HEK293T (cell line): ENCODE data around the gene FKBP11.

Experiments
- CTCF ChIA-PET: fragments of 350-600 bp; formaldehyde crosslinking; extraction: SDS; loops from one replicate; lab custom pipeline; 2021; ENCODE audit warnings: antibody characterized with exemption, inconsistent platforms; lab: Yijun Ruan, JAX
- POLR2A ChIA-PET: fragments of 350-600 bp; formaldehyde crosslinking; extraction: SDS; loops from one replicate; lab custom pipeline; 2020; ENCODE audit warnings: antibody characterized with exemption, inconsistent platforms; lab: Yijun Ruan, JAX
- DNase-seq: peaks from one replicate; pipeline ENCODE4 v3.0.0; 2012; ENCODE audit warnings: mixed read lengths; ENCODE audit errors: extremely low spot score
- ARNT ChIP-seq: fragments of 450-650 bp; IDR thresholded peaks from 2 replicates; pipeline ENCODE4 v1.6.1; 2017; ENCODE audit warnings: mild to moderate bottlenecking
- BHLHE40 ChIP-seq: fragments of 450-650 bp; IDR thresholded peaks from 2 replicates; pipeline ENCODE4 v1.6.1; 2016; ENCODE audit warnings: mild to moderate bottlenecking, moderate library complexity, borderline replicate concordance
- CTBP1 ChIP-seq: fragments of 450-650 bp; IDR thresholded peaks from 2 replicates; pipeline ENCODE4 v1.6.1; 2016; ENCODE audit warnings: borderline replicate concordance
- ELF4 ChIP-seq: fragments of 450-650 bp; IDR thresholded peaks from 2 replicates; pipeline ENCODE4 v1.6.1; 2017; ENCODE audit warnings: antibody characterized with exemption
- FOXA1 ChIP-seq: fragments of 450-650 bp; IDR thresholded peaks from 2 replicates; pipeline ENCODE4 v1.6.1; 2016; ENCODE audit warnings: mild to moderate bottlenecking
- FOXK2 ChIP-seq: fragments of 450-650 bp; IDR thresholded peaks from 2 replicates; pipeline ENCODE4 v1.6.1; 2016; ENCODE audit warnings: mild to moderate bottlenecking
- FOXM1 ChIP-seq: fragments of 450-650 bp; IDR thresholded peaks from 2 replicates; pipeline ENCODE4 v1.6.1; 2017; ENCODE audit warnings: mild to moderate bottlenecking, borderline replicate concordance
- HDGF ChIP-seq: fragments of 450-650 bp; IDR thresholded peaks from 2 replicates; pipeline ENCODE4 v1.6.1; 2017; ENCODE audit warnings: antibody characterized with exemption, borderline replicate concordance
- L3MBTL2 ChIP-seq: fragments of 450-650 bp; conservative IDR thresholded peaks from 2 replicates; pipeline ENCODE4 v1.6.1; 2016; ENCODE audit warnings: mild to moderate bottlenecking
- LEF1 ChIP-seq: fragments of 450-650 bp; IDR thresholded peaks from 2 replicates; pipeline ENCODE4 v1.6.1; 2017; ENCODE audit warnings: mild to moderate bottlenecking, borderline replicate concordance
- NFRKB ChIP-seq: fragments of 450-650 bp; IDR thresholded peaks from 2 replicates; pipeline ENCODE4 v1.6.1; 2016; ENCODE audit warnings: mild to moderate bottlenecking, moderate library complexity
- SP1 ChIP-seq: fragments of 450-650 bp; IDR thresholded peaks from 2 replicates; pipeline ENCODE4 v1.6.1; 2017
- SUZ12 ChIP-seq: fragments of 450-650 bp; IDR thresholded peaks from 2 replicates; pipeline ENCODE4 v1.6.1; 2016; ENCODE audit warnings: mild to moderate bottlenecking
- TARDBP ChIP-seq: fragments of 450-650 bp; IDR thresholded peaks from 2 replicates; pipeline ENCODE4 v1.6.1; 2016
- ZNF384 ChIP-seq: fragments of 450-650 bp; IDR thresholded peaks from 2 replicates; pipeline ENCODE4 v1.6.1; 2016
- TF ChIP-seq, protein P1 (sequence below): fragments of 450-650 bp; IDR thresholded peaks from 2 replicates; pipeline ENCODE4 v1.6.1; 2016

The FKBP11 gene

DNA sequence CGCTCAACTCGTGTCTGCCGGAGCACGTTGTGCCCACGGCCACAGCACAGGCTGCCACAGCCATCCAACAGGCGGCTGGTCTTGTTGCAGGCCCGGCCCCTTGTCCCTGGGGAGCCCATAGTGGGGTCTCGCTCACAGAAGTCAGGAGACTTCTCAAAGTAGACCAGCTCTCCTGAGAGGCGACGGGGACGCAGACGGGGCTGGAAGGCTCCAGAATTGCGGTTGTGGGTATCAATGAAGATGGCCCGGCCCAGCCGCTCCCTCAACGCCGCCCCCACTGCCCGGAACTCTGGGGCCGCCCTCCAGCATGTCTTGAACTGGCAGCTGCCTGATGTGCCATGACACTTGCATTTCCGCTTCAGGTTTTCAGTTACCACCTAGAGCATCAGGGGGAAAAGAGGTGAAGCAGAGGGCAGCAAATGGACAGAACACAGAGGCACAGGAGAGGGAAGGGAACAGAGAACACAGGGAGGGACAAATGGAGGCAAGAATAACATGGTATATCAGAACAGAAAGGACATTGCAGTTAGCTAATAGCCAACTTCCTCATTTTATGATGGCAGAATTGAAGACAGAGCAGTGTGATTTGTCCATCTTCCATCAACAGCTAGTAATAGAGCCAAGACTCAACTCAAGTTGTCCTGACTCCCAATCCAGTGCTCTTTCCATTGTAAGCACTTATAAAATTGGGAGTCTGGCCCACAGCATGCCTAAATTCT lies 41.0 kb upstream of the FKBP11 start:
- TF ChIP-seq CTBP1 (no peak), FOXA1 (no peak), BHLHE40 (no peak), NFRKB (no peak), FOXK2 (no peak), HDGF (no peak), LEF1 (no peak), FOXM1 (no peak), ZNF384 (no peak), SUZ12 (no peak), ARNT (no peak), ELF4 (no peak), L3MBTL2 (no peak)
- TF ChIP-seq, protein P1, sequence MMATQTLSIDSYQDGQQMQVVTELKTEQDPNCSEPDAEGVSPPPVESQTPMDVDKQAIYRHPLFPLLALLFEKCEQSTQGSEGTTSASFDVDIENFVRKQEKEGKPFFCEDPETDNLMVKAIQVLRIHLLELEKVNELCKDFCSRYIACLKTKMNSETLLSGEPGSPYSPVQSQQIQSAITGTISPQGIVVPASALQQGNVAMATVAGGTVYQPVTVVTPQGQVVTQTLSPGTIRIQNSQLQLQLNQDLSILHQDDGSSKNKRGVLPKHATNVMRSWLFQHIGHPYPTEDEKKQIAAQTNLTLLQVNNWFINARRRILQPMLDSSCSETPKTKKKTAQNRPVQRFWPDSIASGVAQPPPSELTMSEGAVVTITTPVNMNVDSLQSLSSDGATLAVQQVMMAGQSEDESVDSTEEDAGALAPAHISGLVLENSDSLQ = no peak
- ChIA-PET POLR2A (interaction anchor here (1.2 kb wide), 1 partner anchor 9 kb away, joined by 4 read pairs; the partner anchor contains the start of gene ARF3), CTCF (interaction anchor here (0.8 to 3.1 kb wide), 4 partner anchors 9 to 53 kb away, joined by 3 to 10 read pairs (median 3); partner anchors contain the start of gene ARF3)
- no peak for DNase-seq

DNA sequence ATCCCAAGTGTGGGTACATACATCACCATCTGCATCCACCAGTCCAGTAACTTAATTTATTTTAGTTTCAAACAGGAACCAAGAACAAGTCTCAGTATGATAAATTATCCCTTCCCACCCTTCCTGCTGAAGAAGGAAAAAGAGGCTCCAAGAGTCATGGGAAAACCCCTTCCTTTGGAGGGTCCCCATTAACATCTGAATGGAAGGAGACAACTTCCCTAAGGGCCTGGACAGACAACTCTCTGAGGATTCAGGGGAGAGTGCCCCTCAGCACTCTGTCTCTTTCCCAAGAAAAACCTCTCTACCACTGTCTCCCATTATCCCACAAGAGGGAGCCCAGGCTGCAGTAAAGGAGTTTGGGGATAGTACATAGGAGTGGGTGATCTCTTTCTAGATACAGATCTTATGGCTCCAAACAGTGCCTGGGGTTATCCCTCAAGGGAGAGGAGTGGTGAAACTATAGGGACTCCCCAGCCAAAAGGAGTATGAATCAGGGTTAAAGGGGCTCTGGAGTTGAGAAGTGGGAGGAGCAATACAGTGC lies 40.1 kb upstream of the FKBP11 start:
- POLR2A ChIA-PET = no interaction called here
- TF ChIP-seq, protein P1 = no peak
- TF ChIP-seq BHLHE40 = no peak
- no peak for TF ChIP-seq TARDBP
- TF ChIP-seq FOXM1 = no peak
- TF ChIP-seq ARNT = no peak
- no peak for TF ChIP-seq FOXK2
- TF ChIP-seq LEF1 = no peak
- TF ChIP-seq ELF4 = no peak
- no peak for TF ChIP-seq HDGF
- no peak for TF ChIP-seq L3MBTL2
- no peak for TF ChIP-seq CTBP1
- no peak for TF ChIP-seq SP1
- no peak for TF ChIP-seq NFRKB
- no peak for TF ChIP-seq FOXA1
- TF ChIP-seq ZNF384 = no peak
- no peak for TF ChIP-seq SUZ12
- DNase-seq = no peak
- CTCF ChIA-PET = no interaction called here

DNA sequence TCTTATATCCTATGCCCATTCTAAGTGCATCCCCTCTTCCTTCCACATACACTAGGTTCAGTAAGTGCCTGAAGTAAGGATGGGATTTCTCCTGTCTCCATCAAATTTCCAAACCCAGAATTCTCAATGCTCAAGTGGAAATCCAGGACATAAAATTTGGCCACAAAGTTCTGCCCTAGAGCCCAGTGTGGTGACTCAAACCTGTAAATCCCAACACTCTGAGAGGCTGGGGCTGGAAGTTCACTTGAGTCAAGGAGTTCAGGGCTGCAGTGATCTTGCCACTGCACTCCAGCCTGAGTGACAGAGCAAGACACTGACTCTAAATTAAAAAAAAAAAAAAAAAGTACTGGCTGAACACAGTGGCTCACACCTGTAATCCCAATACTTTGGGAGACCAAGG lies 36.5 kb upstream of the FKBP11 start:
- ChIA-PET POLR2A (no interaction called here), CTCF (no interaction called here)
- no peak for DNase-seq

GRCh38 chr12:48961331-48961730 lies 36.0 kb upstream of the FKBP11 start:
- TF ChIP-seq CTBP1 (no peak), SUZ12 (no peak), FOXK2 (no peak), ARNT (no peak), FOXA1 (no peak), TARDBP (no peak), LEF1 (no peak), NFRKB (no peak), HDGF (no peak)
- TF ChIP-seq, protein P1 = no peak
- DNase-seq = no peak
- CTCF ChIA-PET = no interaction called here
- POLR2A ChIA-PET = no interaction called here

More for the DNA sequence above, 36.5 kb upstream of the FKBP11 start:
- TF ChIP-seq HDGF (no peak), SP1 (no peak), NFRKB (no peak), FOXM1 (no peak), BHLHE40 (no peak)
- TF ChIP-seq, protein P1 = no peak

DNA sequence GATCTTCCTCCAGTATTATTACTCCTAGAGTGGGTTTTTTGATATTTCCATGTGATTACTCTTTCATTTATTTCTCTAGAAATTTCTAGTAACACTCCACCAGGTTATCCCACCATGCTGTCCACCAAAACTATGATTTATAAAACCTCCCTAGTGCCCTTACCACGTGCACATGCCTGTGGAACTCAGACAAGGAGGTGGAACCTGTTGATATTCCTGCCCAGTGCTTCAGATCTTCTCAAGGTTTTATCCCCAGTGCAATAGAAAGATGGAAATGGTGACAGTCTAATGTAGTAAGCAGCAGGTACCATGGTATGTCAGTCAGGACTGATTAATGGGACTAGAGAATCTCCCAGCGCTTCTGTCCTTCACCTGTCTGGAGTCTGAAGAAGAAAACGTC lies 35.5 kb upstream of the FKBP11 start:
- POLR2A ChIA-PET = no interaction called here

DNA sequence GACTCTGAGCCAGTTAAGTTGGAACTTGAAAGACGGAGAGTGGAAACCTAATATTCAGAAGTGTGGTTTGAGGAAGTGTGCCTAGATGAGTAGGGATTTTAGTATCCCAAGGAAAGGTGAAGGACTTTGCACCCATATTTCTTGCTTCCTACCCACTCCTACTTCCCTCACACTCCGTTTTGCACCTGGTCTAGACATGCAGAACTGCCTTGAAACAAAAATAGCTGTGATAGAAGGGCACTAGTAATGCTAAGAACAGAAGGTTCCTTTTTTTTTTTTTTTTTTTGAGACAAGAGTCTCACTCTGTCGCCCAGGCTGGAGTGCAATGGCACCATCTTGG lies 32.7 kb upstream of the FKBP11 start:
- DNase-seq = no peak
- POLR2A ChIA-PET = interaction anchor here (0.7 to 1.9 kb wide), 10 partner anchors 11 to 172 kb away, joined by 3 to 17 read pairs (median 6); partner anchors contain the start of gene WNT10B
- CTCF ChIA-PET = interaction anchor here (1.0 to 1.1 kb wide), 4 partner anchors 16 to 72 kb away, joined by 3 to 4 read pairs (median 3); no protein-coding TSS in a partner anchor
- TF ChIP-seq ZNF384 (no peak), BHLHE40 (no peak), L3MBTL2 (no peak), FOXM1 (no peak), ARNT (no peak), SUZ12 (no peak), TARDBP (no peak), CTBP1 (no peak), LEF1 (no peak), ELF4 (no peak), HDGF (no peak), SP1 (no peak), FOXA1 (no peak), NFRKB (no peak), FOXK2 (no peak)
- TF ChIP-seq, protein P1 = no peak

More for the DNA sequence above, 35.5 kb upstream of the FKBP11 start:
- DNase-seq = no peak
- CTCF ChIA-PET = no interaction called here
- TF ChIP-seq FOXK2 (no peak), NFRKB (no peak), FOXA1 (no peak), CTBP1 (no peak), L3MBTL2 (no peak), SP1 (no peak), BHLHE40 (no peak)
